Activated CD8-positive, alpha-beta memory T cell treated with anti-CD3 and anti-CD28 coated beads for 1 hour (primary cell): ENCODE measurements around the gene STX11.
A peak's percentile ranks its signal among the peaks of the same experiment; 100 is the strongest.

ENCODE experiments used
- DNase-seq, 2 donors: peaks; one replicate each; pipeline ENCODE4 v3.0.0-alpha.2; 2020; ENCODE audit warnings: low read depth in 1 of 2; ENCODE audit errors: extremely low read depth in 1 of 2

Gene STX11

GRCh38 chr6:144214029-144214428 lies 63.7 kb downstream of the STX11 start:
- no peak for DNase-seq

GRCh38 chr6:144214622-144215401 lies 64.5 kb downstream of the STX11 start:
- no peak for DNase-seq

- no peak for DNase-seq
These were observed 65.2 kb downstream of the STX11 start for GRCh38 chr6:144215402-144215931.

- DNase-seq, result peak; percentile 75 to 80
These were observed 65.8 kb downstream of the STX11 start for GRCh38 chr6:144215932-144216667.

GRCh38 chr6:144216668-144217218 lies 66.4 kb downstream of the STX11 start:
- DNase-seq, result peak in 1 of 2 donors; percentile 41

GRCh38 chr6:144217264-144217663 lies 66.9 kb downstream of the STX11 start:
- no peak for DNase-seq

GRCh38 chr6:144217797-144218196 lies 67.5 kb downstream of the STX11 start:
- DNase-seq, result no peak

DNA sequence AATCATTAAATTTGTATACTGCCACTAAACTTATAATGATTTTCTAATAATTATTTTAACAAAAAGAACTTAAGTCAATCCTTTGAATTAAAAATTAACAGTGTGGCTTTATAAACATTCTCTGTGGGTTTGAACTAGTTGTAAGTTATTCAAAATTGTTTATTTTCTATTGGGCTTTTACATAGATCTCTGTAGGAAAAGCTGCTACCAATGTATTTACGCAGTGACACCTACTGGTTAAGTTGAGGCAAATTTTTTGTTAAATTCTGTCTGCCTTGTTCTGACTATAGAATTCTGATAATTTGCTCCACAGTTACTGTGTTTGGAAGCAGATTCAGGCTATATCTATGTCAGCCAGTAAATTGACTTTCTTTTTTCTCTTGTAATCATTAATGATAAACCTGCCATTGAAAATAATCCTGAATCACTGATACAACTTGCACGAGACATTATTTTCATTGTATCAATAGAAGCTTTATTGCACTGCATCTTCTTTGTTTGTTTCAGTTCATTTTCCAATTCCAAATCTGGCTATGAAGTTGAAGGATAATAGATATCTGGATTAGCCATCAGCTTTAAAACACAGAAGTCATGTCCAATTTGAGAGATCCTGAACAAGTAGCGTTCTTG lies 68.9 kb downstream of the STX11 start:
- no peak for DNase-seq

- no peak for DNase-seq
These were observed 69.9 kb downstream of the STX11 start for GRCh38 chr6:144220031-144220790.

DNA sequence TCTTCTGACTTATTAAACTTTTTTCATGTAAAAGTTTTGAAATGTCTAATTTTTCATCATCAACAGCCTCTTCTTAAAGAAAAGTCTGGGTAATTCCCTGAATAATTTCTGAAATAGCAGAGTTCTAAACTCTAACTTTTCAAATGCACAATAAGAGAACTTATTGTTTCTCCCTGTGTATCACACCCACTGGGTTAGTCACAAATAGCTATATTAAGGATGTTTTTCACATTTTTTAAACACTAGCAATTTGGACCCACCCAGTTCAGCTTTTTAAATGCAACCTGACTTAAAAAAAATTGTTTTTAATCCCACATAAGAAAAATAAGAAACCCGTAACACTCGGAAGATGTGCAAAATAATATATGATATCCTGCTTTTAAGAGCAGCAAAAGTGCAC lies 73.4 kb downstream of the STX11 start:
- DNase-seq, result no peak

DNA sequence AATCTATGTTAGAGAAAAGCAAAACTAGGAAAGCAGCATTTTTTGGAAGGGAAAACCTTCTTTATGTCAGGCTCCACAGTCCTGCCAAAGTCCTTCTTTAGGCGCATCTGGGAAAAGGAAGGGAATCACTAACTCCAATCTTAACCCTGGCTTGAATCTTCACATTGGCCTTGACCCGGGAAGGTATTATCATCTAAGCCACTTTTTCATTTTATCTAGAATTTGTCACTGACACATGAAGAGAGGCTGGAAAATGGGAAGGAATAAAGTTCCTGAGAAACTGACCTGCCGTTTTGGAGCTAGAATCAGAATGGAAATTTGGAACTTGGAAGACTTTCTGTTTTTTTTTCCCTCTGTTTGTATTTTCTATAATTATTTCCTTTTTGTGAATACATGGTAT lies 81.4 kb downstream of the STX11 start:
- no peak for DNase-seq

- DNase-seq, result no peak
These were observed 82.0 kb downstream of the STX11 start for GRCh38 chr6:144232176-144232831.

DNA sequence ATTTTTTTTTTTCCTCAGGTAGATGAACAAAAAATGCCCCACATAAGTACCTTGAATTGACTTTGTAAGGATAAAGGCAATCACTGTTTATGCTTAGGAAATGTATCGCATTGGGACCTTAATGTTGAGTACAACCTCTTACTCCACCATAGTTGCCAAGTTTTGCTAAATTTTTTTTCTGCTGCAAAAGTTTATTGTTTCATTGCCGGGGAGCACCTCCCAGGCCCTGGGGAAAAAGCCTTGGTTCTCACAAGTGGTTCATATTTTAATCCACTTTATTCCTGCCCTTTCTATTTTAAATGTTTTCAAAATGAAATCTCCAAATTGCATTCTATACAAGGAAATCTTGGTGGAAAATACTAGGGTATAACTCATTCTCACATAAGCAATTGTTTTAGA lies 82.5 kb downstream of the STX11 start:
- no peak for DNase-seq

DNA sequence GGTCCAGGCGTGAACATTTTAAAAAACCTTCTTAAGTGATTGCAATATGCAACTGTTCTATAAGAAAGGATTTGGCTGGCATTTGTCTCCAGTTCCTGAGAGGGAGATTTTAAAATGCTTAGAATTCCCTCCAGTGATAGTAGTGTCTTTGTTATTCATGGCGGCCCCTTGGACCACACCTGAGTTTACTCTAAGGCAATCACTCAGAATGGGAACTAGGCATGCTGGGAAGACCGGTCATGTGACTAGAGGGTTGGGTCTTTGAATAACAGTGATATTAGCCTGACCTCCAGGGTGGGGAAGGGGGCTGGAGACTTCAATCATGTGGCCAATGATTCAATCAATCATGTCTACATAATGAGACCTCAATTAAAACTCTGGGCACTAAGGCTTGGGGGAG lies 84.1 kb downstream of the STX11 start:
- no peak for DNase-seq

- no peak for DNase-seq
These were observed 84.6 kb downstream of the STX11 start for GRCh38 chr6:144234935-144235334.
